ENCODE data around the gene HIPK1. TPM values are rescaled to one million over a fixed set of nuclear protein-coding genes. Genes with fewer than 3 reads are reported as not detected.
A peak's percentile ranks its signal among the peaks of the same experiment; 100 is the strongest.

Gene HIPK1
- total RNA-seq, 1 donor from 2014 or later, result 108 TPM

DNA sequence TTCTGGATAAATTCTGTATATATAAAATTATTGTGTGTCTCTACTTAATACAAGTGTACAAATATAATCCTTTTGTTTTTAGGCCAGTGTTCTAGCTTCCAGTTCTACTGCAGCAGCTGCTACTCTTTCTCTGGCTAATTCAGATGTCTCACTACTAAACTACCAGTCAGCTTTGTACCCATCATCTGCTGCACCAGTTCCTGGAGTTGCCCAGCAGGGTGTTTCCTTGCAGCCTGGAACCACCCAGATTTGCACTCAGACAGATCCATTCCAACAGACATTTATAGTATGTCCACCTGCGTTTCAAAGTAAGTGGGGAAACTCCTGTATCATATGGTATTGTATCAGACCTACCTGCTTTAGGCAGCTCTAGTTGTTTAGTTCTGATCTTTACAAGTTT lies 28.9 kb downstream of the HIPK1 start:
- peaks cover 83% of the 10 kb centered on the region for H3K36me3 Mint-ChIP-seq (ENCODE audit: low read depth)
- H3K4me1 Mint-ChIP-seq (ENCODE audit: low read depth), result peaks cover 31% of the 10 kb centered on the region

DNA sequence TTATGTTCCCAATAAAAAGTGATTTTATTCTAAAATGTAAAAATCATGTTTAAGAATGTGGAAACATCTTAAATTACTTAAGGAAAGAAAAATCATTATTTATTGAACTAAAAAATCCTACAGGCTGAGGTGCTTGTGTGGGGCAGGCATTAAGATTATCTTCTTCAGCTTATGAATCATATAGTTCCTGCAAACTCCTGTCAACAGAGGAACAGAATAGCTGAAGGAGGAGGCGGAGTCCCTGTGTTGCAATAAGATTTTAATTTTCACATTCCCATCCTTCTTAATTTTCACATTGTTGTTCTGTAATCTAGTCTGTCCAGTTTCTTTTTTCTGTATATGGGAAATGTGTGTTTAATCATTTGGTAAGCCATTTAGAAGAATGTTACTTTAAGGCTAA lies 29.6 kb downstream of the HIPK1 start:
- Mint-ChIP-seq H3K4me1 (ENCODE audit: low read depth) (peaks cover 36% of the 10 kb centered on the region), H3K9me3 (no peaks in the 10 kb centered on the region), H3K27me3 (ENCODE audit: low read depth) (no peaks in the 10 kb centered on the region), H3K36me3 (ENCODE audit: low read depth) (peaks cover 83% of the 10 kb centered on the region), H3K4me3 (ENCODE audit: low read depth) (no peak overlapping the region), H3K27ac (peak overlapping the region; percentile 29)
- DNase-seq (ENCODE audit: low spot score), result no peak
- intact Hi-C loops (cut with micrococcal nuclease), result no loop called here

More for the DNA sequence above, 28.9 kb downstream of the HIPK1 start:
- Mint-ChIP-seq H3K27ac (no peak overlapping the region), H3K9me3 (no peaks in the 10 kb centered on the region), H3K27me3 (ENCODE audit: low read depth) (no peaks in the 10 kb centered on the region), H3K4me3 (ENCODE audit: low read depth) (no peak overlapping the region)
- intact Hi-C loops (cut with micrococcal nuclease), result no loop called here
- DNase-seq (ENCODE audit: low spot score), result no peak

DNA sequence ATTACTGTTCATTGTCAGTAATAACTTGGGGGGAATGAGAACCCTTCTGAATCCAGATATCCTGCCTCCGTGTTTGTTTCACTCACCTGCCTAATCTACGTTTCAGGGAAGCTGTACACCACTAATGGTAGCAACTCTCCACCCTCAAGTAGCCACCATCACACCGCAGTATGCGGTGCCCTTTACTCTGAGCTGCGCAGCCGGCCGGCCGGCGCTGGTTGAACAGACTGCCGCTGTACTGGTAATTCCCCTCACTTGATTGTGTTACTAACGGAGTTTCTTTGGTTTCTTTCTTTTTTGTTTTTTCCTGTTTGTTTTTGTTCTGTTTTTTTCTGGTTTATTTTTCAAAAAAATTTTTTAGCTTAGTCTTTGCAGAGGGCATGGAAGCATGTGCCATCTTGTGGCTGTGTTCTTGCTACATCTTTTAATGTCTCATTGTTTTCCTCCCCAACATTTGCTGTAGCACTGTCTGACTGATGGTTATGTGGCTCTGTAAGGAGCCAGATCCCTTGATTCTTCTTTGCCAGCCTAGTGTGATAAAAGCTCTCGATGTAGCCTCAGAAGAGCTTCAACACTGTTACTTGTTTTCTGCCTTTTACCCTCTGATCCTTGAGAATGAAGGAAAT lies 34.3 kb downstream of the HIPK1 start:
- no peak for DNase-seq (ENCODE audit: low spot score)
- H3K9me3 Mint-ChIP-seq, result no peaks in the 10 kb centered on the region
- intact Hi-C loops (cut with micrococcal nuclease), result no loop called here
- H3K27me3 Mint-ChIP-seq (ENCODE audit: low read depth), result no peaks in the 10 kb centered on the region
- H3K4me1 Mint-ChIP-seq (ENCODE audit: low read depth), result peaks cover 9% of the 10 kb centered on the region
- peak overlapping the region; percentile 21 for H3K27ac Mint-ChIP-seq
- H3K36me3 Mint-ChIP-seq (ENCODE audit: low read depth), result peaks cover 83% of the 10 kb centered on the region
- no peak overlapping the region for H3K4me3 Mint-ChIP-seq (ENCODE audit: low read depth)

DNA sequence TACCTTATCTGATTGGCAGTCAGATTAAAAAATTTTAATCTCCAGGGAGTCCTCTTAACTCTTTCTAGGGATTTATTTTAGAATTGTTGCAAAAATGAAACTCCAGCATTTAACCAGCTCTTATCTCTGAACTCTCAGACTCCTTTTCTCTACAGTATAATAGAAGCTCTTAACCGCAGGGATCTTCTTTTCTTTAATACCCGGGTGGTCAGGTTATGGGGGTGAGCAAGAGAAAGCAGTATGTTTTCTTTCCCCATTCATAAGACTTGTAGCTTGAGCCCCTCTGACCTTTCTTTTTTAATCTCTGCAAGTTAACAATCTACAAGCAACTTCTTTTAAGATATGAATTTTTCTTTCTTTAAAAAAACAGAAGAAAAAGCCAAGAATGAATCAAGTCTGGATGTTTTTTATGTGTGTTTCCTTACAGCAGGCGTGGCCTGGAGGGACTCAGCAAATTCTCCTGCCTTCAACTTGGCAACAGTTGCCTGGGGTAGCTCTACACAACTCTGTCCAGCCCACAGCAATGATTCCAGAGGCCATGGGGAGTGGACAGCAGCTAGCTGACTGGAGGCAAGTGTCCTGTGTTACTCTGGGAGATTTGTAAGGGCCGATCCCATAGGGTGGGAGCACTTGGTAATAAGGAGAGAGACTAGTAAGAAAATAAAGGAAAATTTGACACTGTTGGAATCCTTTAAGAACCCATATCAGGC lies 36.7 kb downstream of the HIPK1 start:
- Mint-ChIP-seq H3K9me3 (no peaks in the 10 kb centered on the region), H3K27me3 (ENCODE audit: low read depth) (no peaks in the 10 kb centered on the region), H3K36me3 (ENCODE audit: low read depth) (peaks cover 86% of the 10 kb centered on the region), H3K4me3 (ENCODE audit: low read depth) (no peak overlapping the region), H3K27ac (no peak overlapping the region), H3K4me1 (ENCODE audit: low read depth) (peaks cover 6% of the 10 kb centered on the region)
- intact Hi-C loops (cut with micrococcal nuclease), result no loop called here
- DNase-seq (ENCODE audit: low spot score), result no peak

DNA sequence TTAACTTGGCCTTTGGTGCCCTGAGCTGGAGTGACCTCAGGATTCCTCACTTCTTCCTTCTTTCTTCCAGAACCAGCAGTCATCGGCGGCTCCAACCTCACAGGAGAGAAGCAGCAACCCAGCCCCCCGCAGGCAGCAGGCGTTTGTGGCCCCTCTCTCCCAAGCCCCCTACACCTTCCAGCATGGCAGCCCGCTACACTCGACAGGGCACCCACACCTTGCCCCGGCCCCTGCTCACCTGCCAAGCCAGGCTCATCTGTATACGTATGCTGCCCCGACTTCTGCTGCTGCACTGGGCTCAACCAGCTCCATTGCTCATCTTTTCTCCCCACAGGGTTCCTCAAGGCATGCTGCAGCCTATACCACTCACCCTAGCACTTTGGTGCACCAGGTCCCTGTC lies 43.8 kb downstream of the HIPK1 start:
- Mint-ChIP-seq H3K27me3 (ENCODE audit: low read depth) (no peaks in the 10 kb centered on the region), H3K4me3 (ENCODE audit: low read depth) (no peak overlapping the region), H3K27ac (no peak overlapping the region), H3K9me3 (no peaks in the 10 kb centered on the region), H3K4me1 (ENCODE audit: low read depth) (peaks cover 27% of the 10 kb centered on the region), H3K36me3 (ENCODE audit: low read depth) (peaks cover 75% of the 10 kb centered on the region)
- intact Hi-C loops (cut with micrococcal nuclease), result no loop called here
- no peak for DNase-seq (ENCODE audit: low spot score)

DNA sequence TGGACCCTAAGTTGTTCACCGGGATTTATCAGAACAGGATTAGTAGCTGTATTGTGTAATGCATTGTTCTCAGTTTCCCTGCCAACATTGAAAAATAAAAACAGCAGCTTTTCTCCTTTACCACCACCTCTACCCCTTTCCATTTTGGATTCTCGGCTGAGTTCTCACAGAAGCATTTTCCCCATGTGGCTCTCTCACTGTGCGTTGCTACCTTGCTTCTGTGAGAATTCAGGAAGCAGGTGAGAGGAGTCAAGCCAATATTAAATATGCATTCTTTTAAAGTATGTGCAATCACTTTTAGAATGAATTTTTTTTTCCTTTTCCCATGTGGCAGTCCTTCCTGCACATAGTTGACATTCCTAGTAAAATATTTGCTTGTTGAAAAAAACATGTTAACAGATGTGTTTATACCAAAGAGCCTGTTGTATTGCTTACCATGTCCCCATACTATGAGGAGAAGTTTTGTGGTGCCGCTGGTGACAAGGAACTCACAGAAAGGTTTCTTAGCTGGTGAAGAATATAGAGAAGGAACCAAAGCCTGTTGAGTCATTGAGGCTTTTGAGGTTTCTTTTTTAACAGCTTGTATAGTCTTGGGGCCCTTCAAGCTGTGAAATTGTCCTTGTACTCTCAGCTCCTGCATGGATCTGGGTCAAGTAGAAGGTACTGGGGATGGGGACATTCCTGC lies 46.2 kb downstream of the HIPK1 start:
- DNase-seq (ENCODE audit: low spot score), result no peak
- H3K4me3 Mint-ChIP-seq (ENCODE audit: low read depth), result no peak overlapping the region
- H3K27me3 Mint-ChIP-seq (ENCODE audit: low read depth), result no peaks in the 10 kb centered on the region
- peak overlapping the region; percentile 18 for H3K27ac Mint-ChIP-seq
- H3K4me1 Mint-ChIP-seq (ENCODE audit: low read depth), result peaks cover 39% of the 10 kb centered on the region
- H3K36me3 Mint-ChIP-seq (ENCODE audit: low read depth), result peaks cover 51% of the 10 kb centered on the region
- no peaks in the 10 kb centered on the region for H3K9me3 Mint-ChIP-seq
- intact Hi-C loops (cut with micrococcal nuclease), result loop anchor here (5.0 kb wide), 2 partner anchors 43 to 697 kb away; partner anchors contain the start of gene DENND2C

DNA sequence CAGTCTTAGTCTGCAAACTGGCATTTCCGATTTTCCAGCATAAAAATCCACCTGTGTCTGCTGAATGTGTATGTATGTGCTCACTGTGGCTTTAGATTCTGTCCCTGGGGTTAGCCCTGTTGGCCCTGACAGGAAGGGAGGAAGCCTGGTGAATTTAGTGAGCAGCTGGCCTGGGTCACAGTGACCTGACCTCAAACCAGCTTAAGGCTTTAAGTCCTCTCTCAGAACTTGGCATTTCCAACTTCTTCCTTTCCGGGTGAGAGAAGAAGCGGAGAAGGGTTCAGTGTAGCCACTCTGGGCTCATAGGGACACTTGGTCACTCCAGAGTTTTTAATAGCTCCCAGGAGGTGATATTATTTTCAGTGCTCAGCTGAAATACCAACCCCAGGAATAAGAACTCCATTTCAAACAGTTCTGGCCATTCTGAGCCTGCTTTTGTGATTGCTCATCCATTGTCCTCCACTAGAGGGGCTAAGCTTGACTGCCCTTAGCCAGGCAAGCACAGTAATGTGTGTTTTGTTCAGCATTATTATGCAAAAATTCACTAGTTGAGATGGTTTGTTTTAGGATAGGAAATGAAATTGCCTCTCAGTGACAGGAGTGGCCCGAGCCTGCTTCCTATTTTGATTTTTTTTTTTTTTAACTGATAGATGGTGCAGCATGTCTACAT lies 47.6 kb downstream of the HIPK1 start:
- H3K27ac Mint-ChIP-seq, result no peak overlapping the region
- H3K4me1 Mint-ChIP-seq (ENCODE audit: low read depth), result peaks cover 39% of the 10 kb centered on the region
- H3K4me3 Mint-ChIP-seq (ENCODE audit: low read depth), result no peak overlapping the region
- H3K36me3 Mint-ChIP-seq (ENCODE audit: low read depth), result peaks cover 41% of the 10 kb centered on the region
- DNase-seq (ENCODE audit: low spot score), result no peak
- intact Hi-C loops (cut with micrococcal nuclease), result loop anchor here (5.0 kb wide), 2 partner anchors 44 to 696 kb away; partner anchors contain the start of gene DENND2C
- no peaks in the 10 kb centered on the region for H3K9me3 Mint-ChIP-seq
- H3K27me3 Mint-ChIP-seq (ENCODE audit: low read depth), result no peaks in the 10 kb centered on the region

DNA sequence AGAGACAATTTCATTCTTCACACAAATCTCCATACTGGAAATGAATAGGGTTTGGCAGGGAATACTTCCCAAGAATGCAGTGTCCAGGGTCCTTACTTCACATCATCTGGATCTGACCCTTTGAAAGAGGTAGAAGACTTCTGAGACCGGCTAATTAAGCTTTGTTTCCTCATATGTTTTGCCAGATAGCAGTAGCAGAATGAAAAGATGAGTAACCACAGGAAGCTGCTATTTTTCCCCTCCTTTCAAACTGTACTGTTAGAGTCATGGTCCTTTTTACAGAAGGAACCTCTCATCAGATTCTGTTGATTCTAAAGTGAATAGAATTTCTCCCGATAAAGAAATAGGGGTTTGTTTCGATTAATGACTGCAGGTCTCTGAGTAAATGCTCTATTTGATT lies 48.8 kb downstream of the HIPK1 start:
- Mint-ChIP-seq H3K27me3 (ENCODE audit: low read depth) (no peaks in the 10 kb centered on the region), H3K9me3 (no peaks in the 10 kb centered on the region), H3K36me3 (ENCODE audit: low read depth) (peaks cover 30% of the 10 kb centered on the region), H3K27ac (peak overlapping the region; percentile 19), H3K4me1 (ENCODE audit: low read depth) (peaks cover 39% of the 10 kb centered on the region), H3K4me3 (ENCODE audit: low read depth) (no peak overlapping the region)
- intact Hi-C loops (cut with micrococcal nuclease), result loop anchor here (1.0 to 5.0 kb wide), 4 partner anchors 46 to 694 kb away; partner anchors contain the start of gene DENND2C
- no peak for DNase-seq (ENCODE audit: low spot score)

DNA sequence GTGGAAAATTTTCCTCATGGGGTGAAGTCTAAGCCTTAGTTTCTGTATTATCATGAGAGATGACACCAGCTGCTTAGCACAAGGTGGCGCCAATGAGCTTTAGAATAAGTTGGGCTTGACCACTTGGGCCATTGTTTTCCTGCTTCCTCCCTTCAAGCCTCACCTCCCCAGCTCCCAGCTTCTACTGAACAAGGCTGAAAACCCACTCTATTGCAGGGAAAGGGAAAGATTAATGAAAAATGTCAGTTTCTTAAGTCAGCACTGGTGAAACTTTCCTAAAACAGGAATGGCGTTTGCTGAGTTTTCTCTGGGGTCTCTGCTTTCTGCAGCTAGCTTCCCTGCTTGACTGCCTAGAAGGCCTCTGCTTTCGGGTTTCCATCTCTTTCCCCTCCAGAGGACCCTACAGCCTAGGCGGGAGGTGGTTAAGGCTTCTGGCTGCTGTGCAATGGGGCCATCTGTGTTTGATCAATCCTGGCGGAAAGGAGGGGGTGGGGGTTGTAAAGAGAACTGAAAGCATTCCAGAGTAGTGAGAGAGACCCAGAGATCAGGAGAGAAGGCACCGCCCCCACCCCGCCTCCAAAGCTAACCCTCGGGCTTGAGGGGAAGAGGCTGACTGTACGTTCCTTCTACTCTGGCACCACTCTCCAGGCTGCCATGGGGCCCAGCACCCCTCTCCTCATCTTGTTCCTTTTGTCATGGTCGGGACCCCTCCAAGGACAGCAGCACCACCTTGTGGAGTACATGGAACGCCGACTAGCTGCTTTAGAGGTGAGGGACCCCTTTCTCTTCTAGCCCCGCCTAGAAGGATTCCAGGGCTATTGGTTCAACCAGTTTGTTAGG lies 50.0 kb downstream of the HIPK1 start, which contains the start of gene OLFML3:
OLFML3 (plus strand) TSS at position 612 of the 840 bp plus-strand sequence; CDS start at position 655, 43 bp downstream.
- H3K36me3 Mint-ChIP-seq (ENCODE audit: low read depth), result peaks cover 19% of the 10 kb centered on the region
- intact Hi-C loops (cut with micrococcal nuclease), result loop anchor here (1.0 to 5.0 kb wide), 4 partner anchors 47 to 693 kb away; partner anchors contain the start of gene DENND2C
- no peak within 1 kb of the TSS for H3K4me3 Mint-ChIP-seq (ENCODE audit: low read depth)
- no peaks in the 10 kb centered on the region for H3K27me3 Mint-ChIP-seq (ENCODE audit: low read depth)
- peaks cover 39% of the 10 kb centered on the region for H3K4me1 Mint-ChIP-seq (ENCODE audit: low read depth)
- no peak for DNase-seq (ENCODE audit: low spot score)
- H3K9me3 Mint-ChIP-seq, result no peaks in the 10 kb centered on the region
- H3K27ac Mint-ChIP-seq, result peak within 1 kb of the TSS; percentile 32

DNA sequence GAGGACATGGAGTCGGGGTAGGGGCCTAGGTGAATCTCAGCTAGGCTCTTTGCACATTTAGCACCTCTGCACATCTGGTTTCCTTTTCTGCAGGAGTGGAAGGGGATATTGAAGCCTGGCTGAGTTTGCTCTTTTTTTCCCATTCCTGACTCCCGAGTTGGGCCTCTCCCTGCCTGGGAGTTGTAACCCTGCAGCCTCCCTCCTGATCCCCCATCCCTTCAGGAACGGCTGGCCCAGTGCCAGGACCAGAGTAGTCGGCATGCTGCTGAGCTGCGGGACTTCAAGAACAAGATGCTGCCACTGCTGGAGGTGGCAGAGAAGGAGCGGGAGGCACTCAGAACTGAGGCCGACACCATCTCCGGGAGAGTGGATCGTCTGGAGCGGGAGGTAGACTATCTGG lies 51.0 kb downstream of the HIPK1 start:
- Mint-ChIP-seq H3K4me1 (ENCODE audit: low read depth) (peaks cover 32% of the 10 kb centered on the region), H3K27ac (no peak overlapping the region), H3K4me3 (ENCODE audit: low read depth) (no peak overlapping the region), H3K36me3 (ENCODE audit: low read depth) (peaks cover 11% of the 10 kb centered on the region), H3K9me3 (no peaks in the 10 kb centered on the region), H3K27me3 (ENCODE audit: low read depth) (no peaks in the 10 kb centered on the region)
- DNase-seq (ENCODE audit: low spot score), result no peak
- intact Hi-C loops (cut with micrococcal nuclease), result no loop called here

DNA sequence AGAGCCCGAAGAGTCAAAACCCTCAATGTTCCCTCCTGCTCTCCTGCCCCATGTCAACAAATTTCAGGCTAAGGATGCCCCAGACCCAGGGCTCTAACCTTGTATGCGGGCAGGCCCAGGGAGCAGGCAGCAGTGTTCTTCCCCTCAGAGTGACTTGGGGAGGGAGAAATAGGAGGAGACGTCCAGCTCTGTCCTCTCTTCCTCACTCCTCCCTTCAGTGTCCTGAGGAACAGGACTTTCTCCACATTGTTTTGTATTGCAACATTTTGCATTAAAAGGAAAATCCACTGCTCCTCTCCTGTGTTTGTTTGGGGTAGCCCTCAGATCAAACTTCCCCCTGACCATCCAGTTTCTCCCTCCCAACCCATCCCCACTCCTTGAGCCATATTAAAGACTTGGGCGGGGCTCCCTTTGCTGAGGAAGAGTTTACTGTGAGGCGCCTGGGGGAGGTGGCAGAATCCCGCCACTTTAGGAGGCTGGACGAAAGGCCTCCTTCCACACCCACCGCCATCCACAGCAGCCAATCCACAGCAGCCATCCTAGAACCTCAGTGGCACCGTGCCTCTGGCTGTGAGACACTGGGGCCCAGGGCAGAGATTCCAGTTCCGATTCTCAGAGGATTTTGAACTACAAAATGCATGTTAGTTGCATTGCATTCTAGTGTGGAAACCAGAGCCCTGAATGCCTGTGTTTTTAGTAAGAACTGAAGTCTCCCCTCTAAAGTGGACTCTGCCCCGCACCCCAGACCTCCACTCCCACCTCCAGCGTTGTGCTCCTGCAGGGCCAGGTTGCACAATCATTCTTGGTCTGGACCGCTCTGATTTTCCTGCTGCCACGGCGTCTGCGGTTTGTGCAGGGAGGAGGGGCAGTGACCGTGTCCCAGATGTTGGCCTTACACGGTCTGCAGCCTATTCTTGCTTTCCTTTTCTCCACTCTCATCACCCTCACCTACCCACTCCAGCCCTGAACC lies 53.1 kb downstream of the HIPK1 start:
- no peak overlapping the region for H3K4me3 Mint-ChIP-seq (ENCODE audit: low read depth)
- no peaks in the 10 kb centered on the region for H3K27me3 Mint-ChIP-seq (ENCODE audit: low read depth)
- H3K4me1 Mint-ChIP-seq (ENCODE audit: low read depth), result peaks cover 17% of the 10 kb centered on the region
- intact Hi-C loops (cut with micrococcal nuclease), result no loop called here
- DNase-seq (ENCODE audit: low spot score), result no peak
- H3K36me3 Mint-ChIP-seq (ENCODE audit: low read depth), result no peaks in the 10 kb centered on the region
- no peaks in the 10 kb centered on the region for H3K9me3 Mint-ChIP-seq
- no peak overlapping the region for H3K27ac Mint-ChIP-seq

All from activated T-helper 2 cell treated with anti-CD3 and anti-CD28 coated beads, Interferon-gamma antibody, Interleukin-2, Interleukin-4, amounts not matched to agents 10 μg/mL and 5 μg/mL and 100 μg/mL, durations not matched to agents 14 hours and 24 hours and 36 hours (primary cell).